ENCODE measurements around the gene WNT7A. TPM values are rescaled to one million over a fixed set of nuclear protein-coding genes. Genes with fewer than 3 reads are reported as not detected.

The WNT7A gene
- total RNA-seq, 8 experiments from 2014 or later: 0.09 to 14.1 (median 7.6) TPM

DNA sequence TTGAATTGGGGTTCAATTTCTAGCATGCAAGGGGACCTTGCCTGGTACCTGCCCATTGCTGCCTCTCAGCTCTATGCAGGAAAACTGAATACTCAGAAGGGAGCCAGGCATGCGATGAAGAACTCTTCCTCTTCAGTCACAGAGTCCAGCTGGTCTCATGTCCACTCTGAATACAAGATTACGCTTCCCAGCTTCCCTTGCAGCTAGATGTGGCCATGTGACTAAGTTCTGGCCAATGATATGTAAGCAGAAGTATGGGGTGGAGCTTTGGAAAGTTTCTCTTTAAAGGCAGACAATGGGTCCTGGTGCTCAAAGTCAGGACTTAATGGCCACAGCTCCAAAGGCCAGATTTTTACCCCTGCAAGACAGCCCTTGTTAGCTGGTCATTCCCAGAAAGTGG is 9.0 kb downstream of the WNT7A start:
- in situ Hi-C loops (cut with MboI; ENCODE audit: low pct_unique_long_range_greater_than_20kb in 2 of 9, low sequenced_read_pairs in 9 of 9, unreplicated experiment in 9 of 9): no loop called here
- H3K4me1 ChIP-seq (replicated peaks in 1 of 2): peaks cover 15 to 21% of the 10 kb centered on the region in 2 donors
- no peak for ATAC-seq (replicated peaks in 6 of 8)
- H3K4me3 ChIP-seq: no peak overlapping the region
- 50 to 100% (median 100%) methylated on average over 1 to 2 of the region's 2 CpGs; no CpG with 5 or more reads in 6 of the 10 experiments for WGBS, 10 experiments
- no peak overlapping the region for H3K27ac ChIP-seq

DNA sequence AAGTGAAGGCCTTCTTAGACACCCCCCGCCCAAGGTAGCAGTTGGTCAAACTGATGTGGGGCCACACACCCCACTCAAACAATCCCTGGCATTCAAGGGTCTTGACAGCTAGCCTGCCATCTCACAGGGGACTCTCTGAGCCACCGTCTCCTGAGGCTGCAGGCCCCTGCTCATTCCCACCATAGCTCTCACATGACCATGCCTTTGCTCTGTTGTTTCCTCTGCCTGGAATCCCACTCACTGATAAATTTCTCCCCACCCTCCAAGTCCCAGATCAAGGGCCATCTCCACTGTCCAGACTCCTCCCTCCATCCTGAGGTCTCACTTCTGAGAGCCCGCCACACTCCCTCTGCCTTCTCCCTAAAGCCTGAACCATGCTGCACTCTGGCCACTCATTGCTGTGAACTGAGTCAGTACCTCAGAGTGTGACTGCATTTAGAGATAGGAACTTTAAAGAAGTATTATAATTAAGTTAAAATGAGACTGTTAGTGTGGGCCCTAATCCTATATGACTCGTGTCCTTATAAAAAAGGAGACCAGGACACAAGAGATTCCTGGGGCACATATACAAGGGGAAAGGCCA is 10.0 kb downstream of the WNT7A start:
- Histone ChIP-seq H3K4me1 (replicated peaks in 1 of 2) (peaks cover 19 to 29% of the 10 kb centered on the region in 2 donors), H3K4me3 (no peak overlapping the region), H3K27ac (no peak overlapping the region)
- in situ Hi-C loops (cut with MboI; ENCODE audit: low pct_unique_long_range_greater_than_20kb in 2 of 9, low sequenced_read_pairs in 9 of 9, unreplicated experiment in 9 of 9): no loop called here
- ATAC-seq (replicated peaks in 6 of 8): peak in 6 of 8 experiments; percentile 28 to 57 (median 46)
- WGBS, 10 experiments: 15 to 92% (median 75%) methylated on average over 1 to 3 of the region's 4 CpGs

DNA sequence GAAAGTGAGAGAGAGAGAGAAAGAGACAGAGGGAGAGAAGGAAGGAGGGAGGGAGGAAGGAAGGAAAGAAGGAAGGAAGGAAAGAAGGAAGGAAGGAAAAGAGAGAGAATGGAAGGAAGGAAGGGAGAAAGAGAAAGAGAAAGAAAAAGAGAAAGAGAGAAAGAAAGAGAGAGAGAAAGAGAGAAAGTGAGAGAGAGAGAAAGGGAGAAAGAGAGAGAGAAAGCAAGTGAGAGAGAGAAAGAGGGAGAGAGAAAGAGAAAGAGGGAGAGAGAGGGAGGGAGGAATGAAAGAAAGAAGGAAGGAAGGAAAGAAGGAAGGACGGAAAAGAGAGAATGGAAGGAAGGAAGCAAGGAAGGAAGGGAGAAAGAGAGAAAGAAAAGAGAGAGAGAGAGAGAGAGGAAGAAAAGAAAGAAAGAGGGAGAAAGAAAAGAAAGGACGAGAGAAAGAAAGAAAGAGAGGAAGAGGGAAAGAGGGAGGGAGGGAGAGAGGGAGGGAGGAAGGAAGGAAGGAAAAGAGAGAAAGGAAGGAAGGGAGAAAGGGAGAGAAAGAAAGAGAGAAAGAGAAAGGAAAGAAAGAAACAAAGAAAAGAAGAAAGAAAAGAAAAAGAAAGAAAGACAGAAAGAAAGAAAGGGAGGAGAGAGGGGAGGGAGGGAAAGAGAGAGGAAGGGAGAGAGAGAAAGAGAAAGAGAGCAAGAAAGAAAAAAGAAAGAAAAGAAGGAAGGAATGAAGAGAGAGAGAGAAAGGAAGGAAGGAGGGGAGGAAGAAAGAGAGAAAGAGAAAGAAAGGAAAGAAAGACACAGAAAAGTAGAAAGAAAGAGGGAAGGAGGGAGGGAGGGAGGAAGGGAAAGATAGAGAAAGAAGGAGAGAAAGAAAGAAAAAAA is 10.8 kb downstream of the WNT7A start:
- in situ Hi-C loops (cut with MboI; ENCODE audit: low pct_unique_long_range_greater_than_20kb in 2 of 9, low sequenced_read_pairs in 9 of 9, unreplicated experiment in 9 of 9): no loop called here
- peaks cover 27 to 34% of the 10 kb centered on the region in 2 donors for H3K4me1 ChIP-seq (replicated peaks in 1 of 2)
- WGBS, 10 experiments: 2 to 56% (median 38%) methylated on average over 2 of the region's 2 CpGs
- H3K4me3 ChIP-seq: no peak overlapping the region
- no peak for ATAC-seq (replicated peaks in 6 of 8)
- H3K27ac ChIP-seq: no peak overlapping the region

DNA sequence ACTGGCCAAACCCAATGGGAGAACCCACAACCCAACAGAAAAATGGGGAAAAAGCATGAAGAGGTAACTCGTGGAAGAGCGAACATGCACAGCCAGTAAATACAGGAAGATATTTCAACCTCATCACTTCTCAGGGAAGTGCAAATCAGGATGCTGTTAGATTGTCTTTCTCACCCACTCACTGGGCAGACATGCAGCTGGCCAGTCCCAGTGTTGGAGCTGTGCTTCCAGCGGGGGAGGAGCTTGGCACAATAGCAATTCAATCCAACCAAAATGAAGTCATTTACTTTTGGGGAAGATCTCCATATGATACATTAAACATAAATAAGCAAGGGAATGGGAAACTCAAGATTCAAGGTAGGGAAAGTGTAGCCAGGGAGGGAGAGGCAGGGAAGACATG is 12.1 kb downstream of the WNT7A start:
- Histone ChIP-seq H3K27ac (no peak overlapping the region), H3K4me3 (no peak overlapping the region), H3K4me1 (replicated peaks in 1 of 2) (peaks cover 40 to 42% of the 10 kb centered on the region in 2 donors)
- in situ Hi-C loops (cut with MboI; ENCODE audit: low pct_unique_long_range_greater_than_20kb in 2 of 9, low sequenced_read_pairs in 9 of 9, unreplicated experiment in 9 of 9): no loop called here
- ATAC-seq (replicated peaks in 6 of 8): peak in 1 of 8 experiments; percentile 21
- 40 to 93% (median 83%) methylated on average over 1 to 3 of the region's 3 CpGs; no CpG with 5 or more reads in 4 of the 10 experiments for WGBS, 10 experiments

DNA sequence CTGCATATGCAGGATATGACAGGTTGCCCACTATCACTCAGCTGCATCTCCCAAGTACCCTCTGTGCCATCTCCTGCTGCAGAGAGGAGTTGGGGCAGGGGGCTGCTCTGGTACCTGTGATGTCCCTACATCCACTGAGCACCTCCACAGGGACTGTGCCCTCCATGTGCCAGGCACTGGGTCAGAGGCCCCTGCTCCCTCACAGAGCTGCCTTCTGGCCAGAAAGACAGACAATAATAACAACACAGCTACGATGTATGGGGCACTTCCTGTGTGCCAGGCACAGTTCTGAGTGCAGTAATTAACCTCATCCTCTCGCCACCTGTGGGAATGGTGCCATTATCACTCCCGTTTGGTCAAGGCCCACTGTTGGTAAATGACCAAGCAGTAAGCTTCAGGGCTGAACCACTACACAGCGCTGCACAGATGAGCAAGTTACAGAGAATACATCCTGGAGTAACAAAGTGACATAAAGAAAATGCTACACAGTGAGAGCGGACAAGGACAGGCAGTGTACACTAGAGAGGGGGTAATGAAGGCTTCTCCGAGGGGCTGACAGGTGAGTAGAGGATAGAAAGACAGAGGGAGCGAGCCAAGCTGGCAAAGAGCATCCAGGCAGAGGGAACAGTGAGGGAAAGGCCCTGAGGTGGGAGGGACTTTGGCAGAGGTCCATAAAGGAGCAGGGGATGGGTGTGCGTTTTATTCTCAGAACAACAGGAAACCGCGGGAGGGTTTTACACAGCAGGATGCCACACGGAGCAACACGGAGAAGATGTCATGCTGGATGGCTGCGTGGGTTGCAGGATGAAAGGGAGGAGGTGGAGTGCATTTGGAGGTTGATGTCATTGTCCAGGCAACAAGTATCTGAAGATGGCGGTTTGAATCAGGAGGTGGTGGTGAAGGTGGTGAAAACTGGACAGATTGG is 13.6 kb downstream of the WNT7A start:
- peak in 5 of 8 experiments; percentile 14 to 67 (median 31) for ATAC-seq (replicated peaks in 6 of 8)

DNA sequence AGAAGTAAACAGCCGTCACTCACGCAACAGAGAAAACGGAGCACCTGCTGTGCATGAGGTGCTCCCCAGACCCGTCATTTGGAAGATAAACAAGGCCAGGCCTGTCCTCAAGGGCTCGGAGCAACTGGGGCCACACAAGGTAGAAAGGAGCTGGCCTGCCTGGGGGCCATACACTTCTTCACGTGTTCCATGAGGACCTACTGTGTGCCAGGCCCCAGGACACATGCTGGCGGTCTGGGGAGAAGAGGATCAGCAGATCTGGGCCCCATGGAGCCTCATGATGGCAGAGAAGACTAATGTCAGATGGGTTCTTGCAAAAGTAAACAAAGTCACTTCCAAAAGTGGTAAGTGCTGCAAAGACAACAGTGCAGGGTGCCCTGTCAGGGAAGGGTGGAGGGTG is 14.3 kb downstream of the WNT7A start:
- no peak overlapping the region for H3K4me3 ChIP-seq
- no peak overlapping the region for H3K27ac ChIP-seq
- WGBS, 10 experiments: 34 to 83% (median 74%) methylated on average over 2 to 7 of the region's 7 CpGs; no CpG with 5 or more reads in 5 of the 10 experiments
- H3K4me1 ChIP-seq (replicated peaks in 1 of 2): peaks cover 47 to 48% of the 10 kb centered on the region in 2 donors
- in situ Hi-C loops (cut with MboI; ENCODE audit: low pct_unique_long_range_greater_than_20kb in 2 of 9, low sequenced_read_pairs in 9 of 9, unreplicated experiment in 9 of 9): no loop called here
- no peak for ATAC-seq (replicated peaks in 6 of 8)

More for the DNA sequence above, 13.6 kb downstream of the WNT7A start:
- H3K4me1 ChIP-seq (replicated peaks in 1 of 2): peaks cover 47 to 48% of the 10 kb centered on the region in 2 donors
- in situ Hi-C loops (cut with MboI; ENCODE audit: low pct_unique_long_range_greater_than_20kb in 2 of 9, low sequenced_read_pairs in 9 of 9, unreplicated experiment in 9 of 9): no loop called here
- H3K4me3 ChIP-seq: no peak overlapping the region
- 0 to 94% (median 22%) methylated on average over 3 to 12 of the region's 14 CpGs; no CpG with 5 or more reads in 1 of the 10 experiments for WGBS, 10 experiments
- H3K27ac ChIP-seq: no peak overlapping the region

DNA sequence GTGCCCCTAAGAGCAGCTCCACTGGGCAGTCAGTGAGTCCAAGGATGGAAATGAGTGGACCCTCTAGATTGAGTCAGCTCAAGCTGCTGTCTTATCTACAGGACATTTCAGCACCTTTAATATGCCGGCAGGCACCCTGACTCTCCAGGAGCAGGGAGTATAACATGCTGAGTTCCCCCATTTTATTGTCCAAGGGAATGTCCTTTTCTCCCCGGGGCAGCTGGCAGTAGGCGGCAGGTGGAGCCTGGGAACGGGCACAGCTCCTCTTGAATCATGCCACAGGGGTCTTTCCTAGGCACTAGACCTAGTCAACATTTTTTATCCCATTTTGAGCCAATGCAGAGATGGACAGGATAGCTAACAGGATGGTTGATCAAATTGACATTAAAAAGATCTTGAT is 14.8 kb downstream of the WNT7A start:
- Histone ChIP-seq H3K27ac (no peak overlapping the region), H3K4me3 (no peak overlapping the region), H3K4me1 (replicated peaks in 1 of 2) (peaks cover 47 to 48% of the 10 kb centered on the region in 2 donors)
- WGBS, 10 experiments: 0 to 100% (median 94%) methylated on average over 1 to 4 of the region's 4 CpGs; no CpG with 5 or more reads in 3 of the 10 experiments
- ATAC-seq (replicated peaks in 6 of 8): no peak
- in situ Hi-C loops (cut with MboI; ENCODE audit: low pct_unique_long_range_greater_than_20kb in 2 of 9, low sequenced_read_pairs in 9 of 9, unreplicated experiment in 9 of 9): no loop called here

DNA sequence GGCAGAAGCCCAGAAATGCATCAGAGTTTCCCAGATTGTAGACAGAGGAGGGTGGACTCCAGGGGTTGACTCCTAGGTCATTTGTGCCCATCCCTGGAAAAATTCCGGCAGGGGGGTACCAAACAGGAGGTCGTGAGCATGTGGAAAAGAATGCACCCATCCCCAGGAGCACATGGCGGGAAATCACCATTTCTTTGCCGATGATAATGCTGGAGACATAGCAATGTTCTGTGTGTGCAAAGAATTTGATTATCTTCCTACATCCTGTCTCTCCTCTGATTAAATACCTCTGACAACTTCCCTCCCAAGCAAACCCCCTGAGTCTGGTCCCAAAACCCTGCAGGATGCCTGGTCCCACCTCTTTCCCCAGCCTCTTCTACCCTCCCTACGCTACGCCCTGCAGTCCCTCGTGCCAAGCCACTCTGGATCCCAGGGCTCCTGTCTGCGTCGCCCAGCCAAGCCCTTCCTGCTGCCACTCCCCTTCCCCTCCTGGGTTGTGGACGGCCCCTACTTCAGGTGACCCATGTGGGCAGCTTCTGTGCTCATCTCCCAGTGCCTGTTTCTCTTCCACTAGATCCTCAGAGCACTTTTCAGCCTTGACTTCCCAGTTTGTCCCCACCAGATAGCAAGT is 15.8 kb downstream of the WNT7A start:
- in situ Hi-C loops (cut with MboI; ENCODE audit: low pct_unique_long_range_greater_than_20kb in 2 of 9, low sequenced_read_pairs in 9 of 9, unreplicated experiment in 9 of 9): no loop called here
- Histone ChIP-seq H3K27ac (peak overlapping the region; percentile 77 to 87), H3K4me3 (no peak overlapping the region), H3K4me1 (replicated peaks in 1 of 2) (peaks cover 45 to 48% of the 10 kb centered on the region in 2 donors)
- WGBS, 10 experiments: 0 to 84% (median 63%) methylated on average over 1 to 8 of the region's 10 CpGs; no CpG with 5 or more reads in 4 of the 10 experiments
- peak in 1 of 8 experiments; percentile 7 for ATAC-seq (replicated peaks in 6 of 8)

DNA sequence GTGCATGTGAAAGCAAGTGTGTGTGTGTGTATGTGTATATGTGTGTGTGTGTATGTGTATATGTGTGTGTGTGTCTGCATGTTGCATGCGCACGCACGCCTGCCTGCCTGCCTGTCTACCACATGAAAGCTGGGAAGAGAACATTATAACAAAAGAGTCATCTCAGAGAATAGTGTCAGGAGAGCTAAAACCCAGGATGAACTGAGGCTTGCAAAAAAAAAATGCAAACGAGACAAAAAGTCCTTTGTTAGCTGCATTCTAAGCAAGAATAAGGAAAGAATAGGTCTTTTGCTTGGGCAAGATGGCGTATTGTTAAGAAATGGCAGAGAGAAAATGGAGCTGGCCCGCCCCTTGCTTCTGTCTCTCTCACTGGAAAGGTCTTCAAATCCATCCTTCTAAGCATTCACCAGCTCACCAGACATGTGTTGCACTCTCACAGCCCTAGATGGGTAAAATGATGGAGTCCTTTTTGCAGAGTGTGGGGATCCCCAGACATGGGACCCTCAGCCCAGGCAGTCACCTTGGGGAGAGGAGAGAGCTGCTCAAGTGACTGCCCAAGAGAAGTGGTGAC is 16.4 kb downstream of the WNT7A start:
- Histone ChIP-seq H3K4me3 (no peak overlapping the region), H3K27ac (peak overlapping the region; percentile 77 to 87), H3K4me1 (replicated peaks in 1 of 2) (peaks cover 45 to 48% of the 10 kb centered on the region in 2 donors)
- in situ Hi-C loops (cut with MboI; ENCODE audit: low pct_unique_long_range_greater_than_20kb in 2 of 9, low sequenced_read_pairs in 9 of 9, unreplicated experiment in 9 of 9): no loop called here
- WGBS, 10 experiments: 15 to 68% (median 30%) methylated on average over 1 to 5 of the region's 6 CpGs; no CpG with 5 or more reads in 2 of the 10 experiments
- ATAC-seq (replicated peaks in 6 of 8): peak in 5 of 8 experiments; percentile 66 to 83 (median 77)

DNA sequence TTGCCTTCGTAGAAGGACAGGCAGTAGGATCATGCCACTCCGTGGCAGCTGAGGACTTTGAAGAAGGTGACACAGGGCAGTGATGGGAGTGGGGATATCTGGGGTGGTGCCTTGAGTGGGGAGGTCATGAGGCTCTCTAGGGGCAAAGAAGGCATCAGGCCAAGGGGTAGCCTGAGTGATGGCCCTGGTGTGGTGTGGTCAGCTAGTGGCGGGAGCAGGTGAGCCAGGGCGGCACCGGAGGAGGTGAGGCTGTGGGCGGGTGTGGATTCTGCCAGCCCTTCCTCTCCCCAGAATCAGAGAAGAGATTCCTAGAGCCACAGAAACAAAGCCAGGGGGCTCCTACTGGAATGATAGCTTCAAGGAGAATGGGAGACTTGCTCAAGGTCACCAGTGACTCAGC is 18.4 kb downstream of the WNT7A start:
- no peak for ATAC-seq (replicated peaks in 6 of 8)

DNA sequence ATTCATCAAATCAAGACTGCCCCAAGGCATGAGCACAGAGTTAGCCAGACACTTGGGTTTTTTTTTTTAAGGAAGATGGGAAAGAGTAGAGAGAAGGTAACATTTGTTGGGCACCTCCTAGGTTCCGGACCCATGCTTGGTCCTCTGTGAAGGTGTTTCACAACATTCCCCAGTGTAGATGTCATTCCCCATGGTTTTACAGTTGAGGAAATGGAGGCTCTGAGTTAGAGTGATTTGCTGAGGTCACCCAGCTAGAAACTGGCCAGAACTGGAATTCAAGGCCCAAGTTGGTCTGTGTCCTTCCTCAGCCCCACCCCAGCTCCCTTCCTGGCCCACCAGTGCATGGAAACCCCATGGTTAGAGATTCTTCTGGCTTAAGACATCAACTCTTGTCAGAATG is 19.9 kb downstream of the WNT7A start:
- in situ Hi-C loops (cut with MboI; ENCODE audit: low pct_unique_long_range_greater_than_20kb in 2 of 9, low sequenced_read_pairs in 9 of 9, unreplicated experiment in 9 of 9): no loop called here
- ATAC-seq (replicated peaks in 6 of 8): no peak
- no peak overlapping the region for H3K27ac ChIP-seq
- WGBS, 10 experiments: 60 to 86% (median 78%) methylated on average over 1 of the region's 1 CpG; no CpG with 5 or more reads in 7 of the 10 experiments
- no peak overlapping the region for H3K4me3 ChIP-seq
- H3K4me1 ChIP-seq (replicated peaks in 1 of 2): peaks cover 22 to 30% of the 10 kb centered on the region in 2 donors

More for the DNA sequence above, 18.4 kb downstream of the WNT7A start:
- in situ Hi-C loops (cut with MboI; ENCODE audit: low pct_unique_long_range_greater_than_20kb in 2 of 9, low sequenced_read_pairs in 9 of 9, unreplicated experiment in 9 of 9): no loop called here
- no peak overlapping the region for H3K27ac ChIP-seq
- WGBS, 10 experiments: 50 to 100% (median 90%) methylated on average over 1 to 2 of the region's 6 CpGs; no CpG with 5 or more reads in 5 of the 10 experiments
- peaks cover 32 to 37% of the 10 kb centered on the region in 2 donors for H3K4me1 ChIP-seq (replicated peaks in 1 of 2)
- H3K4me3 ChIP-seq: no peak overlapping the region
